Type B pancreatic cell (in vitro differentiated cells): ENCODE data around the gene DDX1. TPM values are rescaled to one million over a fixed set of nuclear protein-coding genes. Genes with fewer than 3 reads are reported as not detected.

Experiments
- DNase-seq: peaks from one replicate; pipeline ENCODE4 v3.0.0; 2021; ENCODE audit warnings: mixed read lengths; ENCODE audit not compliant: unreplicated experiment; ENCODE audit errors: extremely low spot score
- H3K27ac Mint-ChIP-seq: 2 replicates; pipeline ENCODE4 v1.8.0; 2021; ENCODE audit warnings: mild to moderate bottlenecking, mixed read lengths
- H3K27me3 Mint-ChIP-seq: 2 replicates; pipeline ENCODE4 v1.8.0; 2021; ENCODE audit warnings: mixed read lengths
- H3K36me3 Mint-ChIP-seq: 2 replicates; pipeline ENCODE4 v1.8.0; 2021; ENCODE audit warnings: mixed read lengths
- H3K4me1 Mint-ChIP-seq: one replicate; pipeline ENCODE4 v1.8.0; 2021; ENCODE audit warnings: mixed read lengths; ENCODE audit not compliant: unreplicated experiment
- H3K4me3 Mint-ChIP-seq: 2 replicates; pipeline ENCODE4 v1.8.0; 2021; ENCODE audit warnings: mild to moderate bottlenecking, mixed read lengths
- H3K9me3 Mint-ChIP-seq: 2 replicates; pipeline ENCODE4 v1.8.0; 2021; ENCODE audit warnings: mixed read lengths
- total RNA-seq: library from RNA; stranded (reverse); gene quantifications from 2 replicates; pipeline ENCODE4 v1.2.1, GENCODE V29; 2021; ENCODE audit warnings: low replicate concordance
- TF ChIP-seq, protein P1 (sequence below): fragments of 200-600 bp; sonication (generic); conservative IDR thresholded peaks from 2 replicates; pipeline ENCODE4 v1.5.0; 2021; ENCODE audit warnings: antibody characterized with exemption, mild to moderate bottlenecking

The DDX1 gene
- total RNA-seq, 1 donor from 2014 or later = 111 TPM

DNA sequence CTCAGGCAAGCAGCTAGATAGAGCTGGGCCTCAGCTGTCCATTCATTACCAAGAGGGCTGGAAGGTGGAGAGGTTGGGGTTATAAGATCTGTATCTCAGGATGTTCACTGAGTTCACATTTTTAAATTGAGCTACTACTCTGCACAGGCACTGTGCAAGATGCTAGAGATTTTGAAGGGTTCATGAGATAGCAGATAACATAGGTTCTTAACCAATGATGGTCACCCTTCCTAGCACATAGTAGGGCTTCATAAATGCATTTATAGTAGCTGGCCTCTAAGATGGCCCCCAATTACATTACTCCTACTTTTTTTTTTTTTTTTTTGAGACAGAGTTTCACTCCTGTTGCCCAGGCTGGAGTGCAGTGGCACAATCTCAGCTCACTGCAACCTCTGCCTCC lies 79.7 kb downstream of the DDX1 start:
- DNase-seq = no peak
- peaks cover 5% of the 10 kb centered on the region for H3K9me3 Mint-ChIP-seq
- peaks cover 48% of the 10 kb centered on the region for H3K4me1 Mint-ChIP-seq
- no peaks in the 10 kb centered on the region for H3K36me3 Mint-ChIP-seq
- H3K27ac Mint-ChIP-seq = no peak overlapping the region
- TF ChIP-seq, protein P1, sequence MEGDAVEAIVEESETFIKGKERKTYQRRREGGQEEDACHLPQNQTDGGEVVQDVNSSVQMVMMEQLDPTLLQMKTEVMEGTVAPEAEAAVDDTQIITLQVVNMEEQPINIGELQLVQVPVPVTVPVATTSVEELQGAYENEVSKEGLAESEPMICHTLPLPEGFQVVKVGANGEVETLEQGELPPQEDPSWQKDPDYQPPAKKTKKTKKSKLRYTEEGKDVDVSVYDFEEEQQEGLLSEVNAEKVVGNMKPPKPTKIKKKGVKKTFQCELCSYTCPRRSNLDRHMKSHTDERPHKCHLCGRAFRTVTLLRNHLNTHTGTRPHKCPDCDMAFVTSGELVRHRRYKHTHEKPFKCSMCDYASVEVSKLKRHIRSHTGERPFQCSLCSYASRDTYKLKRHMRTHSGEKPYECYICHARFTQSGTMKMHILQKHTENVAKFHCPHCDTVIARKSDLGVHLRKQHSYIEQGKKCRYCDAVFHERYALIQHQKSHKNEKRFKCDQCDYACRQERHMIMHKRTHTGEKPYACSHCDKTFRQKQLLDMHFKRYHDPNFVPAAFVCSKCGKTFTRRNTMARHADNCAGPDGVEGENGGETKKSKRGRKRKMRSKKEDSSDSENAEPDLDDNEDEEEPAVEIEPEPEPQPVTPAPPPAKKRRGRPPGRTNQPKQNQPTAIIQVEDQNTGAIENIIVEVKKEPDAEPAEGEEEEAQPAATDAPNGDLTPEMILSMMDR = no peak
- H3K4me3 Mint-ChIP-seq = no peak overlapping the region
- peaks cover 4% of the 10 kb centered on the region for H3K27me3 Mint-ChIP-seq

DNA sequence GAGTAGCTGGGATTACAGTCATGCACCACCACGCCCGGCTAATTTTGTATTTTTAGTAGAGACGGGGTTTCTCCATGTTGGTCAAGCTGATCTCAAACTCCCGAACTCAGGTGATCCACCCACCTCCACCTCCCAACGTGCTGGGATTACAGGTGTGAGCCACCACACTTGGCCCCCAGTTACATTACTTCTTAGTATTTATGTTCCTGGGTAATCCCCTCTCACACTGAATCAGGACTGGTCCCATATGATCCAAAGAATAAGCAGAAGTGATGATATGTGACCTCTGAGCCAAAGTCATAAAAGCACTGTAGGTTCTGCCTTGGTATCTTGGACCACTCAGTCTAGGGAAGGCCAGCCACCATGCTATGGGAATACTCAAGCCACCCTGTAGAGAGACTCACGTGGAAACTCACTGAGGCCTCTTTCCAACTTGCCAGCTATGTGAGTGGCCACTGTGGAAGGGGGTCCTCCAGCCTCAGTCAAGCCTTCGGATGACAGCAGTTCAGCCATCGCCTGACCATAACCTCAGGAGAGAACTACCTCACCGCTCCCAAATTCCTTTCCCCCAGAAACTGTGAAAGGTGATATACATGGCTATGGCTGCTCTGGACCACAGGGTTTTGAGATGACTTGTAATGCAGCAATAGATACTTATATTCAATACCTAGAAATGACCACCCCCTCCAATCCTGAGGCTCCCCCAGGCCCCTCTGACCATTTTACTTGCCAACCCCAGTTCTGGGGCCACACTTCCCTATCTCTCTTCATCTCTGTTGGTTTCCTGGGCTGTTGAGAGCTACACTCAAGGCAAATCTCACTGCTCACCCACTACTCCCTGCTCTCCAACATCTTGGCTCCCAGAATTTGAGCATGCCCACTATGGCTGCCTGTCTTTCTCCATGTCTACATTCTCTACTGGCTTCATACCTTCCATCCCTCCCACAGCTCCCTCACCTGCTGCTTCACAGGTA lies 80.5 kb downstream of the DDX1 start:
- TF ChIP-seq, protein P1 = no peak
- Mint-ChIP-seq H3K9me3 (peaks cover 5% of the 10 kb centered on the region), H3K4me3 (no peak overlapping the region), H3K27ac (no peak overlapping the region), H3K36me3 (no peaks in the 10 kb centered on the region), H3K4me1 (peaks cover 46% of the 10 kb centered on the region), H3K27me3 (peaks cover 4% of the 10 kb centered on the region)
- no peak for DNase-seq

DNA sequence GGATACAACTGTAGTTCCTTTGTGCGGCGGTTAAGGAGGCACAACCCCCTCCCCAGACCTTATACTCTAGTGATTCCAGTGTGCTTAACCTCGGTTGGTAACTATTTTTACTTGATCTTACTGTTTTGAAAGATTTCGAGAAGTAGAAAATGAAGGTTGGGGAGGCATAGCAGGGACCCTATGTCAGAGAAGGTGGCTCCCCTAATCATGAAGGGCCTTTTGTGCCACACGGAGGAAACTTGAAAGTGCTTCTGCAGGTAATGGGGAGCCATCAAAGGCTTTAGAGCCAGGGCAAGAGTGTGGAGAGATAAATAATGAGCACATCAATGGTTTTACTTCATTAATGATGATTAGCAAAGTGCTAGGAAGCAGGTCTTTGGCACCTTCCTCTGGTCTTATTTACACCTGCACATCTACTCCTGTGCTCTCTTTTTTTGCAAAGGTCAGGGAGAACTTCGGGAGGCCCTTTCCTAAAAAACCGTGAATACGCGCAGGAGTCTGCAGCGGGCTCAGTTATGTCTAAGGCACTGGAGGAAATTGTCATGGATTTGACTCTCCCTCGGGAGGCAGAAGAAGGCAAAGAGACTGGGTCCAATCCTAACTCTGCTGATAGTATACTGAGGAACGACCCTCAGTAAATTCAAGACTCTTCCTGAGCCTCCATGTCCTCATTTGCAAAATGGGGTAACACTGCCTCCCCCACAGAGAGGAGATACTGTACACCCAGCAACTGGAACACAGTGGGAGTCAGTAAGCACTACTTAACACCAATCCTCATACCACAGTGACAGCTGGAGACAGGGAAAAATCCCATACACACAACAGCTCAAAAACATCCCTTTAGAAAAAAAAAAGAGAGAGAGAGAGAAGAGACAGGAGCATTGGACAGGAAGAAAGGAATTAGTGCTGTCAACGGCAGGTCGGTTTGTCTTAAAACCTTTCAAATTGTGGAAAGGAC lies 81.6 kb downstream of the DDX1 start:
- H3K9me3 Mint-ChIP-seq = peaks cover 5% of the 10 kb centered on the region
- no peak overlapping the region for H3K4me3 Mint-ChIP-seq
- DNase-seq = no peak
- H3K36me3 Mint-ChIP-seq = no peaks in the 10 kb centered on the region
- TF ChIP-seq, protein P1 = no peak
- H3K4me1 Mint-ChIP-seq = peaks cover 48% of the 10 kb centered on the region
- H3K27me3 Mint-ChIP-seq = peaks cover 1% of the 10 kb centered on the region
- peak overlapping the region; percentile 51 for H3K27ac Mint-ChIP-seq

DNA sequence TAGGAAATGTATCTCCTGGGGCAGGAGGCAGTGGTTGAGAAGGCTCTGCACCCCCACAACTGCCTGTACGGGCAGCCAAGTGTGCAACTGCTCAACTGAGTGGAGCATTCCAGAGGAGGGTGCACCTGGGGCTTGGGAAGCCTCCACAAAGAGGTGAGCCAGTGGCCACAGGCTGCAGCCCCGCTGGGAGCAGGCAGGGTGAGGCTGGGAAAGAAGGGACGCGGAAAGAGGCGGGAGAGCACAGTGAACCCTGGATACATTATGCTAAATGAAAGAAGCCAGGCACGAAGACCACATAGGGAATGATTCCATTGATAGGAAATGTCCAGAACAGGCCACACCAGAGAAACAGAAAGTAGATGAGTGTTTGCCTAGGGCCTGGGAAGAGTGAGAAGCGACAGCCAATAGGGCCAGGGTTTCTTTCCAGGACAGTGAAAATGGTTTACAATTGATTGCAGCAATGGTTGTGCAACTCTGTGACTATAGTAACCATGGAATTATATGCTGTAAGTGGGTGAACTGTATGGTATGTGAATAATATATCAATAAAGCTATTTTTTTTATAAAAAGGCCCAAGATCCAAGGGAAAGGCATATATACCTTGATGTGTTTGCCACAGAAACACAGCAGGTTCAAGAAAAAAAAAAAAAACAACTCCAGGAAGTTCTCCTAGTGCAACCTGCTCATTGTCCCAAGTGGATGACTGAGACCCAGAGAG lies 82.4 kb downstream of the DDX1 start:
- H3K36me3 Mint-ChIP-seq = no peaks in the 10 kb centered on the region
- H3K4me1 Mint-ChIP-seq = peaks cover 43% of the 10 kb centered on the region
- peak overlapping the region; percentile 51 for H3K27ac Mint-ChIP-seq
- H3K9me3 Mint-ChIP-seq = peaks cover 5% of the 10 kb centered on the region
- no peak for DNase-seq
- H3K4me3 Mint-ChIP-seq = peak overlapping the region; percentile 38
- TF ChIP-seq, protein P1 = no peak
- no peaks in the 10 kb centered on the region for H3K27me3 Mint-ChIP-seq
